Endothelial cell of umbilical vein (primary cell): Measurements from ENCODE around the gene ZP4. TPM values are rescaled to one million over a fixed set of nuclear protein-coding genes. Genes with fewer than 3 reads are reported as not detected.

Experiments
- BruUV-seq: library from RNA; stranded (reverse); fragments of 400-500 nt; replicated peaks from 2 replicates; lab custom pipeline; 2021; lab: Mats Ljungman, UMichigan
- CTCF ChIA-PET: fragments of 300-600, 350-600 bp; sonication (Branson Sonifier 250); formaldehyde crosslinking; loops from one replicate; lab custom pipeline; 2021; ENCODE audit warnings: antibody characterized with exemption, inconsistent platforms; lab: Charles Lee
- POLR2A ChIA-PET: fragments of 300-600, 350-600 bp; sonication (Branson Sonifier 250); formaldehyde crosslinking; loops from one replicate; lab custom pipeline; 2021; ENCODE audit warnings: antibody characterized with exemption, inconsistent platforms; lab: Charles Lee
- DNase-seq: peaks from one replicate; pipeline ENCODE4 v3.0.0-alpha.2; 2011; ENCODE audit warnings: low read depth, low spot score
- FAIRE-seq: peaks from 2 replicates; lab custom pipeline; 2011; peaks lifted over from hg19 to GRCh38; lab: Jason Lieb, UNC
- H2AFZ ChIP-seq: 2 replicates; pipeline ENCODE4 v1.6.0; 2012; ENCODE audit warnings: low read depth, low read length, control low read depth, inconsistent platforms
- H3K27ac ChIP-seq: 2 replicates; pipeline ENCODE4 v1.5.1; 2011; ENCODE audit warnings: low read depth, mild to moderate bottlenecking, control low read depth, low read length, moderate library complexity; ENCODE audit not compliant: insufficient read depth
- H3K27me3 ChIP-seq, 2 experiments: 2 replicates each; pipeline versions ENCODE4 v1.6.0 to v1.6.1; 2011; ENCODE audit warnings: low read length in 2 of 2, mixed read lengths in 1 of 2; ENCODE audit not compliant: control insufficient read depth in 2 of 2, insufficient read depth in 2 of 2
- H3K36me3 ChIP-seq, 2 experiments: 2 replicates in 1 of 2; 3 replicates in 1 of 2; pipeline ENCODE4 v1.5.1; 2011; ENCODE audit warnings: low read length in 2 of 2, mild to moderate bottlenecking in 1 of 2, moderate library complexity in 1 of 2; ENCODE audit not compliant: control insufficient read depth in 2 of 2, insufficient read depth in 2 of 2; ENCODE audit errors: extremely low read depth in 1 of 2
- H3K4me1 ChIP-seq: 3 replicates; pipeline ENCODE4 v1.5.1; 2011; ENCODE audit warnings: mild to moderate bottlenecking, low read length; ENCODE audit not compliant: control insufficient read depth, insufficient read depth; ENCODE audit errors: extremely low read depth
- H3K4me2 ChIP-seq: 2 replicates; pipeline ENCODE4 v1.6.1; 2011; ENCODE audit warnings: low read length, control low read depth, mixed read lengths; ENCODE audit not compliant: insufficient read depth
- H3K4me3 ChIP-seq, 3 experiments: fragments of 200-600 bp in 1 of 3; sonication (generic), shearing (Covaris generic) in 1 of 3; replicated peaks in 1 of 3; 2 replicates each; pipeline ENCODE4 v1.5.1; 2011 to 2016; ENCODE audit warnings: control low read depth in 3 of 3, low read length in 3 of 3, mild to moderate bottlenecking in 2 of 3, inconsistent platforms in 1 of 3, low read depth in 1 of 3, moderate library complexity in 1 of 3; ENCODE audit not compliant: insufficient read depth in 1 of 3
- H3K79me2 ChIP-seq: 2 replicates; pipeline ENCODE4 v1.6.0; 2012; ENCODE audit warnings: low read length, inconsistent platforms; ENCODE audit not compliant: control insufficient read depth, insufficient read depth
- H3K9ac ChIP-seq: replicated peaks from 2 replicates; pipeline ENCODE3; 2011; ENCODE audit warnings: low read length, control low read depth; ENCODE audit not compliant: insufficient read depth; ENCODE audit errors: extremely low read depth
- H3K9me1 ChIP-seq: replicated peaks from 3 replicates; pipeline ENCODE4 v1.6.0; 2011; ENCODE audit warnings: mild to moderate bottlenecking, low read length; ENCODE audit not compliant: control insufficient read depth, insufficient read depth; ENCODE audit errors: extremely low read depth
- H3K9me3 ChIP-seq: replicated peaks from 2 replicates; pipeline ENCODE4 v1.5.1; 2012; ENCODE audit warnings: low read length, inconsistent platforms; ENCODE audit not compliant: control insufficient read depth, insufficient read depth
- H4K20me1 ChIP-seq: replicated peaks from 2 replicates; pipeline ENCODE3; 2011; ENCODE audit warnings: mild to moderate bottlenecking, low read length; ENCODE audit not compliant: control insufficient read depth, insufficient read depth; ENCODE audit errors: extremely low read depth
- EZH2 ChIP-seq: IDR thresholded peaks from 2 replicates; pipeline ENCODE4 v1.6.1; 2012; ENCODE audit warnings: borderline replicate concordance, low read depth, mild to moderate bottlenecking, moderate library complexity, low read length, inconsistent platforms; ENCODE audit not compliant: severe bottlenecking
- FOS ChIP-seq: IDR thresholded peaks from 2 replicates; pipeline ENCODE4 v1.6.1; 2011; ENCODE audit warnings: mild to moderate bottlenecking, low read length, moderate library complexity, borderline replicate concordance; ENCODE audit not compliant: insufficient read depth
- GATA2 ChIP-seq: IDR thresholded peaks from 2 replicates; pipeline ENCODE4 v1.7.0; 2011; ENCODE audit warnings: low read depth, mild to moderate bottlenecking, moderate library complexity, mixed read lengths, low read length; ENCODE audit not compliant: insufficient read length, insufficient read depth
- JUN ChIP-seq: IDR thresholded peaks from 2 replicates; pipeline ENCODE4 v1.6.1; 2011; ENCODE audit warnings: borderline replicate concordance, low read depth; ENCODE audit not compliant: insufficient read length, insufficient read depth
- MAX ChIP-seq: IDR thresholded peaks from 2 replicates; pipeline ENCODE4 v1.6.1; 2011; ENCODE audit not compliant: insufficient read depth, insufficient read length
- MYC ChIP-seq: IDR thresholded peaks from one replicate; pipeline ENCODE4 v1.6.1; 2011; ENCODE audit warnings: mild to moderate bottlenecking, low read depth, low read length
- POLR2A ChIP-seq: IDR thresholded peaks from 2 replicates; pipeline ENCODE4 v1.6.1; 2012; ENCODE audit warnings: low read depth, mild to moderate bottlenecking, control low read depth, low read length
- POLR2AphosphoS5 ChIP-seq: IDR thresholded peaks from 2 replicates; pipeline ENCODE4 v1.6.1; 2012; ENCODE audit warnings: low read depth, mild to moderate bottlenecking, control low read depth, low read length, moderate library complexity; ENCODE audit not compliant: insufficient read depth
- dilution Hi-C: fragments of 300-500 bp; cut with MboI; formaldehyde crosslinking; loops from one replicate; pipeline ENCODE4 v1.15.0; 2019; ENCODE audit warnings: low sequenced_read_pairs; ENCODE audit not compliant: extremely low pct_ligation_motif_present
- intact Hi-C: fragments of 100-400 bp; cut with micrococcal nuclease; formaldehyde crosslinking; loops from one replicate; pipeline ENCODE4 v1.10.0; 2022
- polyA plus RNA-seq, 4 experiments: library from polyadenylated mRNA; depleted of rRNA in 3 of 4; stranded (reverse) in 3 of 4; unstranded in 1 of 4; fragments of >200 nt; gene quantifications; 2 replicates each; pipeline versions ENCODE4 v1.2.1 to v1.2.3, GENCODE V29; 2011 to 2012; ENCODE audit warnings: missing spikeins in 1 of 4
- total RNA-seq: library from RNA; stranded (reverse); gene quantifications from 2 replicates; pipeline ENCODE4 v1.2.3, GENCODE V29; 2021
- TF ChIP-seq, protein P1 (sequence below), 2 donors: IDR thresholded peaks; 1 replicate in 1 of 2; 2 replicates in 1 of 2; pipeline ENCODE4 v1.5.1; 2011; ENCODE audit warnings: low read length in 2 of 2, mild to moderate bottlenecking in 2 of 2, moderate library complexity in 2 of 2, control low read depth in 1 of 2, inconsistent platforms in 1 of 2, low read depth in 1 of 2; ENCODE audit not compliant: insufficient read depth in 1 of 2; ENCODE audit errors: extremely low read depth in 1 of 2

ZP4 gene
- total and polyA plus RNA-seq, 2 donors (not counting 3 experiments of a cell fraction or from before 2014, with no cell fraction given) = not detected

DNA sequence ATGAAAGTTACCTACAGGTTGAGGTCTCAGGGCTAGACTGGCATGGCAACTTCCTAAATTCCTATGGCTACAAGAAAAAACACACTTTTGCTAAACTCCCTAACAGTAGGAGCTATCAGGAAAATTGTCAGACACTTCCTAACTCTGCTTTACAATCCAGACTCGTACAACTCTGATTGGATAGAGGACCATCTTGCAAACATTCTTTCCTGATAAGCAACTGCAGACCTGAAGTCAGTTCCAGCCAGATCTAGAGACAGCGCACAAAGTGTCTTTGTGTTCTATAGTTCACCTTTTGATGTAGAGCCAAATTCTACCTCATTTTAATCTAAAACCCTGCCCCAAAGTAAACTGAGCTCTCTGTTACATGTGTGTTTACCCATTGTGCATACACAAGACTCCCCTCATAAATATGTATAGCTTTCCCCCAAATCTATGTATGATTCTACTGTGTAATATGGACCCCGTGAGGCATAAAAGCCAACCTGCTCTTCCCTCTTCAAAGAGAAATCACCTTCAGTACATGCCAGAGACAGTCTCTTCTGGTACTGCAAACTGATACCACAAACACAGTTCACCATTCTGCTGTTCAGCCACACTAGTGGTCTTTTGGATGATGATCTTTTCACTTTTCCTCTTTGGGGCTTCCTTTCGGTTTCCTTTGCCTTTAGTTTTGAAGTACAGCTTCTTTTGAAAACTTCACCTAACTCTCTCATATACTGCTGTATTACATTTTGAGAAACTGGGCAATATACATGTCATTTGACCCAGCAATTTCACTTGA is 21.7 kb downstream of the ZP4 start:
- Histone ChIP-seq H3K9ac (no peak overlapping the region), H3K36me3 (no peaks in the 10 kb centered on the region), H3K4me1 (no peaks in the 10 kb centered on the region), H3K9me1 (no peaks in the 10 kb centered on the region), H3K27me3 (no peaks in the 10 kb centered on the region), H3K9me3 (no peaks in the 10 kb centered on the region), H2AFZ (no peak overlapping the region), H3K4me3 (no peak overlapping the region), H4K20me1 (no peaks in the 10 kb centered on the region), H3K4me2 (no peak overlapping the region), H3K79me2 (no peaks in the 10 kb centered on the region), H3K27ac (no peak overlapping the region)
- dilution Hi-C loops = no loop called here
- TF ChIP-seq POLR2AphosphoS5 (no peak), GATA2 (no peak), EZH2 (no peak), MYC (no peak), POLR2A (no peak), MAX (no peak)
- ChIA-PET CTCF (no interaction called here), POLR2A (no interaction called here)
- DNase-seq = no peak
- intact Hi-C loops = no loop called here
- FAIRE-seq = no peak
- no TSS peak for BruUV-seq

- Histone ChIP-seq H3K27ac (no peak overlapping the region), H4K20me1 (no peaks in the 10 kb centered on the region), H3K9me1 (no peaks in the 10 kb centered on the region), H3K4me2 (no peak overlapping the region), H3K9ac (no peak overlapping the region), H3K4me3 (no peak overlapping the region), H3K4me1 (no peaks in the 10 kb centered on the region), H3K9me3 (no peaks in the 10 kb centered on the region), H2AFZ (no peak overlapping the region), H3K79me2 (no peaks in the 10 kb centered on the region), H3K27me3 (no peaks in the 10 kb centered on the region), H3K36me3 (no peaks in the 10 kb centered on the region)
- BruUV-seq = no TSS peak
- ChIA-PET POLR2A (no interaction called here), CTCF (no interaction called here)
- dilution Hi-C loops (no loop called here), intact Hi-C loops (no loop called here)
- TF ChIP-seq FOS (no peak), MYC (no peak), JUN (no peak), POLR2AphosphoS5 (no peak), MAX (no peak), EZH2 (no peak), POLR2A (no peak), GATA2 (no peak)
- TF ChIP-seq, protein P1, sequence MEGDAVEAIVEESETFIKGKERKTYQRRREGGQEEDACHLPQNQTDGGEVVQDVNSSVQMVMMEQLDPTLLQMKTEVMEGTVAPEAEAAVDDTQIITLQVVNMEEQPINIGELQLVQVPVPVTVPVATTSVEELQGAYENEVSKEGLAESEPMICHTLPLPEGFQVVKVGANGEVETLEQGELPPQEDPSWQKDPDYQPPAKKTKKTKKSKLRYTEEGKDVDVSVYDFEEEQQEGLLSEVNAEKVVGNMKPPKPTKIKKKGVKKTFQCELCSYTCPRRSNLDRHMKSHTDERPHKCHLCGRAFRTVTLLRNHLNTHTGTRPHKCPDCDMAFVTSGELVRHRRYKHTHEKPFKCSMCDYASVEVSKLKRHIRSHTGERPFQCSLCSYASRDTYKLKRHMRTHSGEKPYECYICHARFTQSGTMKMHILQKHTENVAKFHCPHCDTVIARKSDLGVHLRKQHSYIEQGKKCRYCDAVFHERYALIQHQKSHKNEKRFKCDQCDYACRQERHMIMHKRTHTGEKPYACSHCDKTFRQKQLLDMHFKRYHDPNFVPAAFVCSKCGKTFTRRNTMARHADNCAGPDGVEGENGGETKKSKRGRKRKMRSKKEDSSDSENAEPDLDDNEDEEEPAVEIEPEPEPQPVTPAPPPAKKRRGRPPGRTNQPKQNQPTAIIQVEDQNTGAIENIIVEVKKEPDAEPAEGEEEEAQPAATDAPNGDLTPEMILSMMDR (IDR thresholded peaks at IDR 0.05; ENCODE audit: extremely low read depth in 1 of 2, insufficient read depth in 1 of 2, low read depth in 1 of 2, low read length in 2 of 2) = no peak
- no peak for DNase-seq
- no peak for FAIRE-seq
Observed at GRCh38 chr1:237867380-237867888, 23.3 kb downstream of the ZP4 start.
